Epithelial cell of proximal tubule (primary cell): ENCODE results near the gene PLXNC1. TPM values are rescaled to one million over a fixed set of nuclear protein-coding genes. Genes with fewer than 3 reads are reported as not detected.

Experiments
- DNase-seq: peaks from one replicate; pipeline ENCODE4 v3.0.0-alpha.2; 2011; ENCODE audit warnings: low read depth
- H3K4me3 ChIP-seq: 2 replicates; pipeline ENCODE4 v1.5.1; 2011; ENCODE audit warnings: low read depth, mild to moderate bottlenecking, low read length
- CTCF ChIP-seq: conservative IDR thresholded peaks from 2 replicates; pipeline ENCODE4 v1.5.1; 2012; ENCODE audit warnings: low read depth, mild to moderate bottlenecking, low read length
- total RNA-seq: library from RNA; depleted of rRNA; stranded (reverse); fragments of >200 nt; gene quantifications from 2 replicates; pipeline ENCODE4 v1.2.3, GENCODE V29; 2015

Gene PLXNC1
- total RNA-seq, 1 donor from 2014 or later: 0.06 TPM

- DNase-seq: no peak
- peak overlapping the region; percentile 66 for H3K4me3 ChIP-seq
- no peak for TF ChIP-seq CTCF
Observed at GRCh38 chr12:94263011-94263811, 114.8 kb downstream of the PLXNC1 start.

GRCh38 chr12:94263905-94264561 lies 115.7 kb downstream of the PLXNC1 start:
- TF ChIP-seq CTCF: no peak
- H3K4me3 ChIP-seq: no peak overlapping the region
- DNase-seq: no peak

GRCh38 chr12:94264736-94265485 lies 116.5 kb downstream of the PLXNC1 start:
- DNase-seq: no peak
- no peak overlapping the region for H3K4me3 ChIP-seq
- no peak for TF ChIP-seq CTCF

GRCh38 chr12:94265539-94265938 lies 117.2 kb downstream of the PLXNC1 start:
- TF ChIP-seq CTCF: no peak
- no peak for DNase-seq
- H3K4me3 ChIP-seq: no peak overlapping the region

GRCh38 chr12:94265966-94266745 lies 117.8 kb downstream of the PLXNC1 start:
- DNase-seq: no peak
- TF ChIP-seq CTCF: no peak
- H3K4me3 ChIP-seq: no peak overlapping the region

- no peak overlapping the region for H3K4me3 ChIP-seq
- no peak for DNase-seq
- no peak for TF ChIP-seq CTCF
Observed at GRCh38 chr12:94266796-94267536, 118.6 kb downstream of the PLXNC1 start.
